Neuronal stem cell (in vitro differentiated cells): ENCODE measurements around the gene CALU.

ENCODE experiments used
- DNase-seq: peaks from one replicate; pipeline ENCODE4 v3.0.0-alpha.2; 2013; ENCODE audit warnings: low spot score
- H2AFZ ChIP-seq: one replicate; pipeline ENCODE4 v1.6.1; 2013; ENCODE audit warnings: mild to moderate bottlenecking, low read length, inconsistent platforms
- H2AK5ac ChIP-seq: 2 replicates; pipeline ENCODE4 v1.6.1; 2013; ENCODE audit warnings: low read depth, mild to moderate bottlenecking, inconsistent platforms, low read length, moderate library complexity, mixed read lengths
- H2BK120ac ChIP-seq: 2 replicates; pipeline ENCODE4 v1.6.1; 2013; ENCODE audit warnings: low read depth, mild to moderate bottlenecking, inconsistent platforms, low read length, moderate library complexity, mixed read lengths
- H2BK12ac ChIP-seq: one replicate; pipeline ENCODE4 v1.6.1; 2013; ENCODE audit warnings: low read length, inconsistent platforms
- H2BK15ac ChIP-seq: 2 replicates; pipeline ENCODE4 v1.6.1; 2013; ENCODE audit warnings: mild to moderate bottlenecking, low read length, inconsistent platforms, mixed read lengths
- H2BK5ac ChIP-seq: one replicate; pipeline ENCODE4 v1.6.1; 2013; ENCODE audit warnings: inconsistent platforms, mild to moderate bottlenecking, low read length, moderate library complexity
- H3K14ac ChIP-seq: one replicate; pipeline ENCODE4 v1.6.1; 2013; ENCODE audit warnings: low read length, inconsistent platforms
- H3K18ac ChIP-seq: 2 replicates; pipeline ENCODE4 v1.6.1; 2013; ENCODE audit warnings: low read length, inconsistent platforms
- H3K23ac ChIP-seq: 2 replicates; pipeline ENCODE4 v1.6.1; 2013; ENCODE audit warnings: low read depth, mild to moderate bottlenecking, mixed read lengths, low read length, inconsistent platforms; ENCODE audit not compliant: poor library complexity
- H3K27ac ChIP-seq: replicated peaks from 3 replicates; pipeline ENCODE4 v1.5.1; 2013; ENCODE audit warnings: low read length, inconsistent platforms
- H3K27me3 ChIP-seq, 3 experiments: 2 replicates each; pipeline ENCODE4 v1.6.1; 2013; ENCODE audit warnings: low read length in 3 of 3, mild to moderate bottlenecking in 2 of 3, inconsistent platforms in 1 of 3, low read depth in 1 of 3, mixed read lengths in 1 of 3, moderate library complexity in 1 of 3; ENCODE audit not compliant: control insufficient read depth in 3 of 3, insufficient read depth in 3 of 3
- H3K36me3 ChIP-seq, 2 donors: replicated peaks in 1 of 2; 2 replicates each; pipeline ENCODE4 v1.6.1; 2013; ENCODE audit warnings: low read length in 2 of 2; ENCODE audit not compliant: control insufficient read depth in 2 of 2, insufficient read depth in 2 of 2
- H3K4ac ChIP-seq: 2 replicates; pipeline ENCODE4 v1.6.1; 2013; ENCODE audit warnings: inconsistent platforms, mild to moderate bottlenecking, low read length, moderate library complexity
- H3K4me1 ChIP-seq, 2 donors: 1 replicate in 1 of 2; 2 replicates in 1 of 2; pipeline ENCODE4 v1.6.1; 2013; ENCODE audit warnings: low read length in 2 of 2, low read depth in 1 of 2; ENCODE audit not compliant: control insufficient read depth in 2 of 2, insufficient read depth in 1 of 2
- H3K4me2 ChIP-seq: one replicate; pipeline ENCODE4 v1.6.1; 2013; ENCODE audit warnings: mild to moderate bottlenecking, low read length, inconsistent platforms; ENCODE audit not compliant: insufficient read depth, poor library complexity, severe bottlenecking
- H3K4me3 ChIP-seq, 2 donors: 2 replicates each; pipeline ENCODE4 v1.5.1; 2013; ENCODE audit warnings: low read length in 2 of 2, mild to moderate bottlenecking in 2 of 2, inconsistent platforms in 1 of 2, moderate library complexity in 1 of 2
- H3K79me1 ChIP-seq: one replicate; pipeline ENCODE4 v1.6.1; 2013; ENCODE audit warnings: low read depth, mild to moderate bottlenecking, inconsistent platforms, low read length, moderate library complexity
- H3K9ac ChIP-seq: one replicate; pipeline ENCODE4 v1.6.1; 2013; ENCODE audit warnings: mild to moderate bottlenecking, low read depth, low read length, inconsistent platforms; ENCODE audit not compliant: poor library complexity
- H3K9me3 ChIP-seq, 2 donors: replicated peaks in 1 of 2; 2 replicates each; pipeline versions ENCODE3 to v1.6.1; 2013; ENCODE audit warnings: low read length in 2 of 2, mild to moderate bottlenecking in 2 of 2, inconsistent platforms in 1 of 2, low read depth in 1 of 2, mixed read lengths in 1 of 2, moderate library complexity in 1 of 2; ENCODE audit not compliant: control insufficient read depth in 2 of 2, insufficient read depth in 1 of 2
- H4K8ac ChIP-seq: one replicate; pipeline ENCODE4 v1.6.1; 2013; ENCODE audit warnings: low read depth, mild to moderate bottlenecking, inconsistent platforms, low read length, moderate library complexity
- H4K91ac ChIP-seq: one replicate; pipeline ENCODE4 v1.6.1; 2013; ENCODE audit warnings: low read length, low read depth, mild to moderate bottlenecking, inconsistent platforms; ENCODE audit not compliant: poor library complexity
- WGBS, 2 donors: extraction: QIAGEN DNeasy Blood & Tissue Kit; methylation state at CpG; one replicate each; pipeline ENCODE4 v1.1.7; 2013; ENCODE audit warnings: missing lambda C conversion rate in 2 of 2, mixed read lengths in 1 of 2; ENCODE audit not compliant: insufficient read length in 2 of 2, insufficient replicate concordance in 1 of 2; ENCODE audit errors: extremely low coverage in 2 of 2; 5-methylcytosine and 5-hydroxymethylcytosine counted together

Gene CALU

DNA sequence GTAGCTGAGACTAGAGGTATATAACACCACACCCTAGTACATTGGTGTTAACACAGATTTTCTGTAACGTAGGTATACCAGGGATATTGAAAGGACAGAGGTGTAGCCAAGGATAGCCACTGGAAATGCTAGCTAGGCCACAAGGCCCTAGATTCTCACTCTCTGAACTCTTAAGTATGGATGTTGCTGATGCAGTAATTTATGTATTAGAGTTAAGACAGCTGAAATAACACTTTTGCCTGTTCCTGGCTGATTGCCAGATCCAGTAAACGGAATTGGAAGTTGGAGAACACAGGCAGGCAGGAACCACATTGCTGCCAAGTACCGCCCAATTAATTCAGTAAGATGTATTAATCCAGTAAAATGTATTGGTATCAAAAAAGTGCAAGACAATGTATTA lies 1.8 kb downstream of the CALU start:
- Histone ChIP-seq H3K18ac (no peak overlapping the region), H2AK5ac (no peak overlapping the region), H2AFZ (no peak overlapping the region), H2BK15ac (no peak overlapping the region), H3K4me1 (peaks cover 4 to 6% of the 10 kb centered on the region in 2 donors), H4K91ac (no peak overlapping the region), H3K14ac (no peak overlapping the region), H3K27ac (no peak overlapping the region), H2BK12ac (no peak overlapping the region), H3K79me1 (peaks cover 3% of the 10 kb centered on the region), H3K4ac (no peak overlapping the region), H3K36me3 (peaks cover 0 to 32% of the 10 kb centered on the region in 2 donors), H2BK5ac (no peak overlapping the region), H4K8ac (no peak overlapping the region), H3K4me2 (no peak overlapping the region), H3K23ac (no peak overlapping the region), H3K9me3 (no peaks in the 10 kb centered on the region), H3K9ac (no peak overlapping the region), H2BK120ac (no peak overlapping the region), H3K4me3 (no peak overlapping the region), H3K27me3 (no peaks in the 10 kb centered on the region)
- DNase-seq, result no peak
- WGBS, 2 donors, result no CpG with 5 or more reads among the region's 3 CpGs

DNA sequence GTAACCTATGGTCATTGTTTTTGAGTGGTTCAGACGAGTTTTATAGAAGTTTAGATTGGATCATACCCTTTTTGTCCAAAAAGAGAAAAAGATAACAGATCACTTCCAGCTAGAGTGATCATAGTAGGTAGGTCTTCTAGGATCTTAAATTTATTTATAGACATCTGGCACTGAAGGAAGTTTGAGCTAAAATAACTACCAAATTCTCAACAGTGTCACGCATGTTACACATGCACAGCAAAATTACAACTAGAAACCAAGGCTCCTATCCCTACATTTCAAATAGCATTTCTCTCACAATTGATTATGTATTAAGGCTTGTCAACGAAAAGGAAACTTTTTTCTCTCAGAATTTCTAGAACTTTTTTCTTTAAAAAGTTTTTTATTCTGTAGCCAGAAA lies 2.3 kb downstream of the CALU start:
- Histone ChIP-seq H2AK5ac (no peak overlapping the region), H3K79me1 (peaks cover 3% of the 10 kb centered on the region), H4K91ac (no peak overlapping the region), H3K23ac (no peak overlapping the region), H3K27ac (no peak overlapping the region), H2BK120ac (no peak overlapping the region), H2BK15ac (no peak overlapping the region), H2BK5ac (no peak overlapping the region), H3K18ac (no peak overlapping the region), H3K14ac (no peak overlapping the region), H2AFZ (no peak overlapping the region), H3K4ac (no peak overlapping the region), H3K4me3 (no peak overlapping the region), H3K9me3 (no peaks in the 10 kb centered on the region), H2BK12ac (no peak overlapping the region), H3K4me1 (peaks cover 4 to 6% of the 10 kb centered on the region in 2 donors), H4K8ac (no peak overlapping the region), H3K36me3 (peaks cover 0 to 32% of the 10 kb centered on the region in 2 donors), H3K9ac (no peak overlapping the region), H3K27me3 (no peaks in the 10 kb centered on the region), H3K4me2 (no peak overlapping the region)
- no CpG with 5 or more reads among the region's 3 CpGs for WGBS, 2 donors
- no peak for DNase-seq

DNA sequence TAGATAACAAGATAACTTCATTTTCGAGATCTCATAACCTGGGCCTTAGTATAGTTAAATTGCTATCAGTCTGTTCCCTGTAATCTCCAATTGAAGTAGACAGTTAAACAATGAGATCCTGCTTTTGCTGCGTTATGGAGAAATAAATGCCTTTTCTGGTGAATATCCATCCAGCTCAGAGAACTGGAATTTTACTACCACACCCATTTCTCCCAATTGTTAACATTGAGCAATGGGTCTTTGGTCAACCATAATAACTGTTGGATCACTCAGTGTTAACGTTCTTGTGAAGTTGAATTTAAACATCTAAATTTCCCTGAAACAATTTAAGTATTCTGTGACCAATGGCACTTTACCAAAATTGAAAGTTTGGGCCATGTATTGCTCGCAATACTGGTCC lies 3.0 kb downstream of the CALU start:
- peaks cover 0 to 35% of the 10 kb centered on the region in 2 donors for H3K36me3 ChIP-seq
- no peak overlapping the region for H3K23ac ChIP-seq
- no peak overlapping the region for H2BK15ac ChIP-seq
- no peak overlapping the region for H3K18ac ChIP-seq
- peaks cover 4 to 6% of the 10 kb centered on the region in 2 donors for H3K4me1 ChIP-seq
- no peak overlapping the region for H2AK5ac ChIP-seq
- peaks cover 3% of the 10 kb centered on the region for H3K79me1 ChIP-seq
- H2BK12ac ChIP-seq, result no peak overlapping the region
- DNase-seq, result no peak
- H3K27me3 ChIP-seq, result no peaks in the 10 kb centered on the region
- H3K9ac ChIP-seq, result no peak overlapping the region
- no peak overlapping the region for H2AFZ ChIP-seq
- H3K27ac ChIP-seq, result no peak overlapping the region
- H3K14ac ChIP-seq, result no peak overlapping the region
- H2BK5ac ChIP-seq, result no peak overlapping the region
- H3K9me3 ChIP-seq, result no peaks in the 10 kb centered on the region
- H2BK120ac ChIP-seq, result no peak overlapping the region
- H4K8ac ChIP-seq, result no peak overlapping the region
- no CpG with 5 or more reads among the region's 4 CpGs for WGBS, 2 donors
- no peak overlapping the region for H3K4me2 ChIP-seq
- no peak overlapping the region for H3K4me3 ChIP-seq
- no peak overlapping the region for H3K4ac ChIP-seq
- H4K91ac ChIP-seq, result no peak overlapping the region

DNA sequence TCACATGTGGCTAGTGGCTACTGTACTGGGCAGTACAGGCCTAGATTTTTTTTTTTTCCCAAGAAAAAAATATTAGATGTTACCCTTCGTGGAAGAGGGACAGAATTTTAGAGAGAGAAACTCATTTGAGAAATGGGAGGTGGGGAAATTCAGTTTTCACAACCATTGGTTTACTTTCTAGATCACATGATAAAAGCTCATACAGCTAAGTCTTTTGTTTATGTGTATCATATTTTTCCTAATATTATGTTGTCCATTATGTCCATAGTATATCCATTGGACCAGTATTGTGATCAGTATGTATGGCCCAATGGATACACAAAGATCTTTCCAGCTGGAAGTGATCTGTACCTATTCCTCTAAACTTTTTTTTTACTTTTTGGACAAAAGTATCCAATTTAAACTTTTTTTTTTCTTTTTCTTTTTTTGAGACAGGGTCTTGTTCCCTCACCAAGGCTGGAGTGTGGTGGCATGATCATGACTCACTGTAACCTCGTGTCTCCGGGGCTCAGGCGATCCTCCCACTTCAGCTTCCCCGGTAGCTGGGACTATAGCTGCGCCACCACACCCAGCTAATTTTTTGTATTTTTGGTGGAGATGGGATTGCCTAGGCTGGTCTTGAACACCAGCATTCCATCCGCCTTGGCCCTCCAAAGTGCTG lies 4.1 kb downstream of the CALU start:
- Histone ChIP-seq H3K4me2 (no peak overlapping the region), H3K14ac (no peak overlapping the region), H2BK12ac (no peak overlapping the region), H3K4me1 (peaks cover 4 to 6% of the 10 kb centered on the region in 2 donors), H4K91ac (no peak overlapping the region), H3K4me3 (no peak overlapping the region), H2AFZ (no peak overlapping the region), H2BK5ac (no peak overlapping the region), H4K8ac (no peak overlapping the region), H3K27ac (no peak overlapping the region), H3K18ac (no peak overlapping the region), H3K27me3 (no peaks in the 10 kb centered on the region), H3K23ac (no peak overlapping the region), H3K79me1 (peaks cover 3% of the 10 kb centered on the region), H2BK120ac (no peak overlapping the region), H3K9ac (no peak overlapping the region), H3K4ac (no peak overlapping the region), H2AK5ac (no peak overlapping the region), H3K9me3 (no peaks in the 10 kb centered on the region), H2BK15ac (no peak overlapping the region), H3K36me3 (peaks cover 2 to 46% of the 10 kb centered on the region in 2 donors)
- no peak for DNase-seq
- no CpG with 5 or more reads among the region's 7 CpGs for WGBS, 2 donors
